HuH-7.5 (cell line): ENCODE results near the gene TEKT5.
"Not testable (repeated sequence)": the region's sequence is repeated elsewhere in the genome, so short reads cannot be mapped to it uniquely, and the experiment has no call there.

Experiments
- DNase-seq: peaks from one replicate; pipeline ENCODE4 v3.0.0; 2011; ENCODE audit warnings: low spot score

Gene TEKT5

DNA sequence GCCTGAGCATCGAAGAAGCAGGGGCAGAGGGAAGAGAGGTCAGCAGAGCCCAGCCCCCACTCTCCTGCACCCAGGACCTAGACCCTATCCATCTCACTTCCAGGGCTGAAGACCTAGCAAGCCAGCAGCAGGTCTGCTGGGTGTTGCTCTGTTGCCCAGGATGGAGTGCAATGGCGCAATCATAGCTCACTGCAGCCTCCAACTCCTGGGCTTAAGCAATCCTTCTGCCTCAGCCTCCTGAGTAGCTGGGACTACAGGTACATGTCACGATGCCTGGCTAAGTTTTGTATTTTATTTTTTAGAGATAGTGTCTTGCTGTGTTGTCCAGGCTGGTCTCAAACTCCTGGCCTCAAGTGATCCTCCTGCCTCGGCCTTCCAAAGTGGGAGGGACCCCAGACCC lies 61.3 kb downstream of the TEKT5 start:
- DNase-seq: not testable (repeated sequence)

DNA sequence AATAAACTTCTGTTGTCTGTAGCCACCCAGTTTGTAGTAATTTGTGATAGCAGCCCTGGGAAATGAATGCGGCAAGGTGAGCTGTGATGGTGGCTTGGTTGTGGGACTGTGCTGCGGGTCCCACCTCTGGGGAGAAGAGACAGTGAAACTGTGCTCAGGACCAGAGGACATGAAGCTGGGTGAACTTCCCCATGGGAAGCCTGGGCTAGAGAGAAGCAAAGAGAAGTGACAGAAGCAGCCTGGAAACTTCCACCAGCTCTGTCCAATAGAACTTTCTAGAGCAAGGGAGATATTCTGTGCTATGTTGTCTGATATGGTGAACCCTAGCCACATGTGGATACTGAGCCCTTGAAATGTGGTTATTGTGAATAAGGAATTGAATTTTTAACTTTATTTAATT lies 62.8 kb downstream of the TEKT5 start:
- DNase-seq: no peak

DNA sequence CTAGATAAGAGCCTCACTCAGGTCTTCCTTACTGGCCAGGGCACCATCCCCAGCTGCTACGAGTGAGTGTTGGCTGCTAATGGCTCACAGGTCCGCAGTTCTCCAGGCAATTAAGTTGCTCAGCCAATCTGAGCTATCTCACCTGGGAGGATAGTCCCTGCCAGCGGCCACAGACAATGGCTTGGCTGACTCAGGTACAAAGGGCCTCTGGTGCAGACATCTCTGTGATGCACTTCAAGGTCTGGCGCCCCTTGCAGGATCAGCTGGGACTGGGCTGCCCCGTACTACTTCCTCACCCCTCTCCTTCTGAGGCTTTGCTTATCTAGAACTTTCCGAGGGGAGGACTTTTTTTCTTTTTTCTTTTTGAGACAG lies 65.2 kb downstream of the TEKT5 start:
- no peak for DNase-seq

DNA sequence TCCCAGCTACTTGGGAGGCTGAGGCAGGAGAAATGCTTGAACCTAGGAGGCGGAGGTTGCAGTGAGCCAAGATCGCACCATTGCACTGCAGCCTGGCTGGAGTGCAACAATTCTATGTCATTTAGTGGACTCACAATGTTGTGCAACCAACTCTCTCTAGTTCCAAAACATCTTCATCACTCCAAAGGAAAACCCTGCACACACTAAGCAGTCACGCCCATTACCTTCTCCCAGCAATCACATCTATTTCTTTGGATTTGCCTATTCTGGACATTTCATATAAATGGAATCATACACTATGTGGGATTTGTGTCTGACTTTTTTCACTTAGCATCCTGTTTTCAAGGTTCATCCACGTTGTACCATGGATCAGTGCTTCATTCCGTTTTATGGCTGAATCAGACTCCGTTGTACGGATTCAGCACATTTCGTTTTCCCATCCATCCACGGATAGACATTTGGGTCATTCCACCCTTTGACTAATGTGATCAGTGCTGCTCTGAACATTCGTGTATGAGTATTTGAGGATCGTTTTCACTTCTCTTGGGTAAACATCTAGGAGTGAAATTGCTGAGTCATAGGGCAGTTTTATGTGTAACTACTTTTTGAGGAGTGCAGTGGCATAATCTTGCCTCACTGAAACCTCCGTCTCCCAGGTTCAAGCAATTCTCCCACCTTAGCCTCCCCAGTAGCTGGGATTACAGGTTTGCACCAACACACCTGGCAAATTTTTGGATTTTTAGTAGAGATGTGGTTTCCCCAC lies 69.0 kb downstream of the TEKT5 start:
- DNase-seq: no peak

DNA sequence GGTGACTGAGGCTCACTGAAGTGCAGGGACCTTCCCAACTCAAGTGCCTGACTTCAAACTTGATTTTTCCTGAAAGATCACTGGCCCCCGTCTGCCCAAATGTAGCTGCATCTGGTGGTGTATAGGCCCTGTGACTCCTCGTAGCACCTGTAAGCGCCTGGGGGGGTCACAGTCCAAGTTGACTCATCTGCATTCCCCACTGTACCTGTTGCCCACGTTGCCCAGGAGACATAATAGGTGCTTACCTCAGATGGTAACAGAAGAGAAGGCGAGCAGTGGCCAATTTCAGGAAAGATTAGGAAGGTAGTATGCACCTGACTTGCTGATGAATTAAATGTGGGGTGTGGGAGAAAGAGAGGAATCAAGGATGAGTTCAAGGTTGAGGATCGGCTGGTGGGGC lies 70.2 kb downstream of the TEKT5 start:
- DNase-seq: no peak

DNA sequence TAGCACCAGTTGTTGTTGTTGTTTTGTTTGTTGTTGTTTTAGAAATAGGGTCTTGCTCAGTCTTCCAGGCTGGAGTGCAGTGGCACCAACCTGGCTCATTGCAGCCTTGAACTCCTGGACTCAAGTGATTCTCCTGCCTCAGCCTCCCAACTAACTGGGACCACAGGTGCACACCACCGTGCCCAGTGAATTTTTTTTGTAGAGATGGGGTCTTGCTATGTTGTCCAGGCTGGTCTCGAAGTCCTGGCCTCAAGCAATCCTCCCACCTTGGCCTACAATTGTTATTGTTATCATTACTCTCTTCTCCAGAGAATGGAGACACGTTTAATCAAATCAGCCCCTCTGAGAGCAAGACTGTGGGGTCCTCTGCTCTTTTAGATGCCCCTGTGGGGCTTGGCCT lies 71.7 kb downstream of the TEKT5 start:
- no peak for DNase-seq

DNA sequence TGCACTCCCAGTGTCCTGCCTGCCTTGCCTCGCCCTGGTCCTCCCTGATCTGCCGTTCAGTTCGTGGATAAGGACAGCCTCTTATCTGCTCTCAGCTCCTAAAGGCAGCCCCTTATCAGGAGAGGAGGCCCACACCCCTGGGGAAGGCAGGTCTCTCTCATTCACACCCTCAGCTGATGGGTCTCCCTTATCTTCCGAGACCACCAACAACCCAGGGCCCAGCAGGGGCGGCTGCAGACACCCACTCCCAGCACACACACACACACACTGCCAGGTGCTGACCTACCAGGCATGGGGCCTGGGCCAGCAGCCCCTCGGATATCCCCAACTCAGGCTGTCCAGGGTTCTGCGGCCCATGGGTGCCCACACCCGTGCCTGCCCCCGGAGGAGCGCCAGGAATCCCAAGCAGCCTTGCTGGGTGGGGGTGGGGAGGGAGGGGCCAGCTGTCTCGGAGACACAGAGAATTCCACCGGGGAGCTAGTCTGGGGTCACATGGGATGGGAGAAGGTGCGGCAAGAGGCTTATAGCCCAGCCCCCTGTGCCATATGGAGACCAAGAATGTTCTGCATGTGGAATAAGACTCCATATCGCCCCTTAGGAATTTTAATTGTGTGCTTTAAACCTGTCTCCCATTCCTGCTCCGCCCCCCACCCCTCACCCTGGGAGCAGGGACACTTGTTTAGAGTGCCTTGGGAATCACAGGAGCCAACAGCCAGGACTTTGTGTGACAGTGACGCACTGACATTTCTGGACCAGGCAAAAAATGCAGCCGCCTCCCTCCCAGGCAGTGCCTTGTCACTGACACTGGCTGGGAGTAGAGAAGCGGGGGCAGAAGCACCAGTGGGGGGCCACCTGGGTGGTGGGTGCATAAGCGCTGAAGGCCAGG lies 72.5 kb downstream of the TEKT5 start:
- DNase-seq: no peak

DNA sequence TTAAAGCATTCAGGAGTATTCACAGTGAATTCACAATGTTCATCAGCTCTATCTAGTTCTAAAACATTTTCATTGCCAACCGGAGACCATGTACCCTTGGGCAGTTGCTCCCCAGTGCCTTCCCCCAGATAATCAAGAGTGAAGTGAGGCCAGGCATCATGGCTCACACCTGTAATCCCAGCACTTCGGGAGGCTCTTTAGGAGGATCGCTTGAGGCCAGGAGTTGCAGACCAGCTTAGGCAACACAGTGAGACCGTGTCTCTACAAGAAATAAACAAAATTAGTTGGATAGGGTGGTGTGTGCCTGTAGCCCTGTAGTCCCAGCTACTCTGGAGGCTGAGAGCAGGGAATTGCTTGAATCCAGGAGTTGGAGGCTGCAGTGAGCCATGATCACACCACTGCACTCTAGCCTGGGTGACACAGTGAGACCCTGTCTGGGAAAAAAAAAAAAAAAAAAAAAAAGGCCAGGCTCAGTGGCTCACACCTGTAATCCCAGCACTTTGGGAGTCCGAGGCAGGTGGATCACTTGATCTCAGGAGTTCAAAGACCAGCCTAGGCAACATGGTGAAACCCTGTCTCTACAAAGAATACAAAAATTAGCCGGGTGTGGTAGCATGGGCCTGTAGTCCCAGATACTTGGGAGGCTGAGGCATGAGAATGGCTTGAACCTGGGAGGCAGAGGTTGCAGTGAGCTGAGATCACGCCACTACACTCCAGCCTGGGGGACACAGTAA lies 73.3 kb downstream of the TEKT5 start:
- not testable (repeated sequence) for DNase-seq

DNA sequence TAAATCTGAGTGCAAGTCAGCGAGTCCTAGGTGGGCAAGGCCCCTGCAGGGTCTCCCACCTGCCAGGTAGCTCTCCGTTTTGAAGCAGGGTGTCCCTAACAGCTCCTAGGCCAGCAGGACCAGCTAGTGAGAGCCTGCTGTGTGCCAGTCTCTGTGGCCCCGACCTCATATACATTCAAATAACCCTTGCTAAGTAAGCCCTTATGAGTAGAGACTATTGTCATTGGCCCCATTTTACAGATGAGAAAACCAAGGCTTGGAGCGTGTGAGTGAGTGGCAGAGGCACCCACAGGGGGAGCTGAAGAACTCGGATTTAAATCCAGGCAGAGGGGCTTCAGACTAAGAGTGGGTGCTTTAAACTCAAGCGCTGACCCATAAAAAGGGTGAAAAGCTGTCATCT lies 74.6 kb downstream of the TEKT5 start:
- DNase-seq: no peak

DNA sequence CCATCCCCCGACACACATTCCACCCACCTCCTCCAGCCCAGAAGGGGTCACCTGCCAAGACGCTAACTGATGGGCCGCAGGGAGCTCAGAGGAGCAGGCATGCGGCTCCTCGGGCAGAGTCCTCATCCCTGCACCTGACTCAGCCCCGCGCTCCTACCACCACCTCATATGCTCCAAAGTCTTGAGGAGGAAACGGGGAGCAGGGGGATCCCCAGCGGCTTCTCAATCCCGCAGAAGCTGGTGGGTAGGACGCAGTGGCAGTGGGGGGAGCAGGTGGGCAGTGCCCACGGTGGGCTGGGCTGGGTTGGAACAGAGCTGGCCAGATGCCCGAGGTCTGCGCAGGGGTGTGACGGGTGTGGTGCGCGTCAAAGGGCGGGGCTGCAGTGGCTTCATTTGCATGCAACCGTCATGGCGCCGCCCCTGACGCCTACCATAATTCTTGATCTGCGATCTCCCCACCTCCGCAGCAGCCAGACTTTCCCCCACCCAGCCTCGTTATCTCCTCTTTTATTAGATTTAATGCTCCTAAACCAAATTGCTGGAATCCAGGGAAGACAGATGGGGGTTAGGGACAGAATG lies 75.4 kb downstream of the TEKT5 start:
- DNase-seq: no peak

DNA sequence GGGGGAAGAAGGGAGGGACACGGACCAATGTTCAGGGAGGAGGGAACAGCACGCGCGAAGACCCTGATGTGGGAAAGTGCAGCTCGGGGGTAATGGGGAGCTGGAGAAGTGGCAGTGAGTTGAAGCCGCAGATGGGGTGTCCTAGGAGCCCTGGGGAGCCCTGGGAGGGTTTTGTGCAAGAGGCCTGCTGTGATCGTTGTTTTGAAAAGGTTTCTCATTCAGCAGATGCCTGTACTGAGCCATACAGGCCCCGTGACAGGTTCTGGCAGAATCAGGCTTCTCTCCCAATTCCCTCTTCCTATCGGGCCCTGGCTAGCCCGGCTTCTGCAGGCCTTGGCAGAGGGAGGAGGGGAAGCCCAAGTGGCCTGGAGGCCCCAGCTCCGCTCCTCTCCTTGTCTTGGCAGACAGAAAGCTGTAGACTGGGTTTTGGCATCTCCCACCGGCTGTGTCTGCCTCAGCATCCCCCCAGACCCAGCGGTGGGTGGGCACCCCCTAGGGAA lies 76.0 kb downstream of the TEKT5 start:
- no peak for DNase-seq

DNA sequence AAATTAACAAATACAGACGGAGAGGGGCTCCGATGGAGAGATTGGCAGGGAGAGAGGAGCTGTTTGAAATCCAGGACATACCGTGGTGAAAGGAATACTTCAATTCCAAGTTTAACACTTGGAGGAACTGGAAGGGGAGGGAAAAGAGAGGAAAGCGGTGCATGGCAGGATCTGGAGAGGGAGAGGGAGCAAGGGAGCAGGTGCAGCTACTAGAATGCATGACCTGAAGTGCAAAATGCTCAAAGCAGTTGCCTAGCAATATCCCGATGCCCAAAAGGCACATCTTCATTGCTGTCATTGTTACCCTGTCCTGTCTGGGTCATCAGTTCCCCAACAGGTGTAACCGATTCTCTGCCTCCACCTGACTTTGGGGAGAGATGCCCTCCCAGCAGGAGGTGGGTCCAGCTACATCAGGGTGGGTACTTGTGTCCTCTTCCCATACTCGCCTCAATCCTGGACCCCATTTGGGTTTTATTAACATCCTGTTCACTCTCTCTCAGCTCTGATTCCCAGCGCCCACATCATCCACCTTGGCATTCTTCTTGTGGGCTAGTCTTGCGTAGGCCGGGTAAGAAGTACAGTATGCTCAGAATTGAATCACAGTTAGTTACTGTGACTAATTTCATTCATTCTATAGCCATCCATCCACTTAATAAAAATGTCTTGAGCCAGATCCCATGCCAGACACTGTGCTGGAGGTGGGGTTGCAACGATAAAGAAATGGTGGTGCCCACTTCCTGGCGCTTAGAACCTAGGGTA lies 76.9 kb downstream of the TEKT5 start:
- no peak for DNase-seq

DNA sequence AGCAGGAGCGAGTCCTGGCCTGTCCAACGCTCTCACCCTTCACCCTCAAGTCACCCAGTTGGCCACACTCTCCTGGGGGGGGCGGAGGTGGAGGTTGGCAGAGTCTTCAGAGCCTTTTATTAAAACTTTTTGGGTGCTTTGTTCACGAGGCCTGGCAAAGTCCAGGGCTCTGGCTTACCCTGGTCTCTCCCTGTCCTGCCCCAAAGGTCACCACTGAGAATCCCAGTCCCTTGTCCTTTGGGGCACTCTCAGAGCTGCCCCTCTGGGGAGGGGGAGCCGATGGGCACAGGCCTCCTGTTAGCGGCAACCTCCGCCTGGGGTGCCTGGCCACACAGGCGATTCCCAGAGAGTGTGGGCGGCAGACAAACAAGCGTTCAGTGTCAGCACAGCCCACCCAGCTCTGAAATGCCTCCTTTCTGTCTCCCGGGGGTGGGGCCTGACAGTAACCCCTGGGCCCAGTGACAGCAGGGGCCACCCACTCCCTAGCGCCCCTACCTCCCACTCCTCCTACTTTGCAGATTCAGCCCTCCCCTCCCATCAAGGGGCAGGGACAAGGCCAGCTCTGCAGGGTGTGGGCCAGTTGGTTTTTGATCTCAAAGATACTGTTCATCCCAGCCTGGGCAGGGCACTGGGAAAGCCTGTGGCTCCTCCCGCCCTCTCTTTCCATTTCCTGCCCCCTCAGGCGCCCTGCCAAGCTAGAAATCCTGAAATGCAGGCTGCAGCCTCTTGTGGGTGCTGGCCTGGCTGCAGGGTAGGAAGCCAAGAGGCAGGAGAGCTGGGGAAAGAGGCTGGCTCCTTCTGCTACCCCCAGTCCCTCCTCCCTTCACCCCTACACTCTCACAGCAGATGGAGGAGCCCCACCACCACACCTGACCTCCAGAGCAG lies 77.7 kb downstream of the TEKT5 start:
- DNase-seq: peak; percentile 39

DNA sequence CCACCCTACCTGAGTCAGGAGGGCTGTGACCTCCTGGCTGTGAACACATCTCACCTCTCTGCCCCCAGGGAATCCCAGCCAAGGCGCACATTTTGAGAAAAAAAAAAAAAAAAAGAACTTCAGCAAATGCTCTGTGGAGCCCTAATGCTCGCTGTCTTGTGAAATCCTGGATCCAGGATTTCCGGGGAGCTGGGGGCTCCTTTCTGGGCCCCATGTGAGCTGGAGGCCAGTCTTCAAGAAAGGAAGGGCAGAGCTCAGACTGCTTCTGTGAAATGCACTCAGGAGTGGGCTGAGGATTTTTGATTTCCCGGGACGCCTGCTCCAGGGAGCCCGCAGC lies 78.3 kb downstream of the TEKT5 start:
- no peak for DNase-seq

DNA sequence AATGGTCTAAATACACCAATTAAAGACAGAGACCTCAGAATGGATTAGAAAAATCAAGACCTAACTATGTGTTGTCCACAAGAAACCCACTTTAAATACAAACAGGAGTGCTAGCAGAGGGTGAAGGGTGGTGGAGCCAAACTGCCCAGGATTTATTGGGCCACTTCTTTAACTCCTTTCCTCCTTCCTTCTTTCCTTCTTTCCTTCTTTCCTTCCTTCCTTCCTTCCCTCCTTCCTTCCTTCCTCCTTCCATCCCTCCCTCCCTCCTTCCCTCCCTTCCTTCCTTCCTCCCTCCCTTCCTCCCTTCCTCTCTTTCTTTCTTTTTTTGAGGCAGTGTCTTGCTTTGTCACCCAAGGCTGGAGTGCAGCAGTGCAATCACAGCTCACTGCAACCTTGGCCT lies 80.0 kb downstream of the TEKT5 start:
- no peak for DNase-seq

DNA sequence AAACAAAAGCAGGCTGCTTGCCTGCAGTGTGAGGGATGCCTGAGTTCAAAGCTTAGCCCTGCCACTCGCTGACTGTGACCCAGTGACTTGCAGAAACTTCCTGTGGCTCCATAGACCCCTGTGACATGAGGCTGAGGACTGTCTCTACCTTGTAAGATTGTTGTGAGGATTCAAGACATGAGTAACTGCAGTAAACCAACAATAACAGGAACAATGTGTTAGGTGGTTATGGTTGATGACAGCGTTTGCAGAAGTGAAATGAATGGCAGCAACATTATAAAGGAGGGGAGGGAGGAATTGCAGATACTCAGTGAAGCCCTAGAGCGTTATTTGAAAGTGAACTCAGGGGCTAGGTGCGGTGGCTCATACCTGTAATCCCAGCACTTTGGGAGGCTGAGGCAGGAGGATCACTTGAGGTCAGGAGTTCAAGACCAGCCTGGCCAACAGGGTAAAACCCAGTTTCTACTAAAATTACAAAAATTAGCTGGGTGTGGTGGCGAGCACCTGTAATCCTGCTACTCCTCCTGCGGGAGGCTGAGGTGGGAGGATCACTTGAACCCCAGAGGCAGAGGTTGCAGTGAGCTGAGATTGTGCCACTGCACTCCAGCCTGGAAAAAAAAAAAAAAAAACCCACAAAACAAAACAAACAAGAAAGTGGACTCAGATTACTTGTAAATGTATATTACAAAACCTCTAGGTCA lies 80.8 kb downstream of the TEKT5 start:
- no peak for DNase-seq

DNA sequence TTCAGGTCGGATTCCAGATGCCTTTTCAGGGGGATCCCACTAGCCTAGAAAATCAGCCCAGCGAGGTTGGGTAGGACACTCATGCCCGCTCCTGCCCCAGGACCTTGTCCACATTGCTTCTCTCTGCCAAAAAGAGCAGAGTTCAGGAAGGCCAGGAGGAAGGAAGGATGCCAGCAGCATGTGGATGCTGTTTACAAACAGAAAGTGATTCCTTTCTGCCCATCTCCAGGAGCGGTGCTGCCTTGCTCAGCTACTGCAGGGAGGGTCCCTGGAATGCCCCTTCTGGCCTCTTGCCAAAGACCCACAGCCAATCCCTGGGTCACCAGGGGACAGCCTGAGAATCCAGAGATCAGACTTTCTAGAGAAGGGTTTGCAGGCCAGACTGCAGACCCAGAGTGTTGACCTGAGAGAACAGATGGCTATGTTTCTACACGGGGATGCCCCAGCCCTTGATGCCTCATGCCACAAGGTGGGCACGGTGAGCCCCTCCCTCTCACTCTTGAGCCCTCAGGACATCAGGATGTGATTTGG lies 82.0 kb downstream of the TEKT5 start:
- no peak for DNase-seq

DNA sequence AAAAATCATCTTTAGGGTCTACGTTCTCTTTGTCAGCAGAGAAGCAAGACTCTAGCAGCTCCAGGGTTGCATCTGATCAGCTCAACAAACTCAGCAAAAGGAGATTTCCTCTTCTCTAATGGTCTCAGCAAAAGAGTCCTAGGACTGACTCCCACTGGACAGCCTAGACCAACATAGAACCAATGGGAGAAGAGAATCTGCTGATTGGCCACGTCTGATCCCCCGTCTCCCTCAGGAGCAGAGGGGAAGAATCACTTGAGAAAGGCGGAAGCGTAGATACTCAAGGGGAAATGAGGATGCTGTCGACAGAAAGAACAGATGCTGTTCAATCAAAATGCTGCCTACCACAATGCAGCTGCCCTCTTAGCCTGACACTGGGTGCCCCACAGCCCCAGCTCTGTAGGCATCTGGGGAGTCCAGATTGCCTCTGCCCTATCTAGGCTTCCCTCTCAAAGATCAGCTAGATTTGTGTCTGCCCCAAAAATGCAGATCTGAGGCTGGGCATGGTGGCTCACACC lies 82.8 kb downstream of the TEKT5 start:
- DNase-seq: no peak

DNA sequence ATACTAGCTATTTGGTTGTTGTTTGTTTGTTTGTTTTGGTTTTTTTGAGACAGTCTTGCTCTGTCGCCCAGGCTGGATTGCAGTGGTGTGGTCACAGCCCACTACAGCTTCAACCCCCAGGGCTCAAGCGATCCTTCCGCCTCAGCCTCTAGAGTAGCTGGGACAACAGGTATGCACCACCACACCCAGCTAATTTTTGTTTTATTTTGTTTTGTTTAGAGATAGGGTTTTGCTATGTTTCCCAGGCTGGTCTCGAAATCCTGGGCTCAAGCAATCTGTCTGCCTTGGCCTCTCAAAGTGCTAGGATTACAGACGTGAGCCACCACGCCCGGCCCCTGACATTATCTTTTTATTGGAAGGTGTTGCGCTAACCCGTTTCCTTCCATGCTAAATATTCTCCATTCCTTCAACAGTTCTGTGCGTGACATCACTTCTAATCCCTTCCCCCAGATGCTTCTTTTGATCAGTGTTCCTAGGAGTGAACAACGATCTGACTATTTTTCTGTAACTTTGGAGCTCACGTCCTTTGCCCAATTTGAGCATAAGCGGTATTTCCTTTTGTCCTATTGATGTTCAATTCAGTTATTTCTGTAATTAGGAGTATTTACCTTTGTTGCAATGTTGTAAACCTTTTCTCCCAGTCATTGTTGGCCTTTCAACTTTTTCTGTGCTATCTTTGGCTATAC lies 84.1 kb downstream of the TEKT5 start:
- no peak for DNase-seq
